ENCODE results near the gene CFAP99.

The CFAP99 gene

DNA sequence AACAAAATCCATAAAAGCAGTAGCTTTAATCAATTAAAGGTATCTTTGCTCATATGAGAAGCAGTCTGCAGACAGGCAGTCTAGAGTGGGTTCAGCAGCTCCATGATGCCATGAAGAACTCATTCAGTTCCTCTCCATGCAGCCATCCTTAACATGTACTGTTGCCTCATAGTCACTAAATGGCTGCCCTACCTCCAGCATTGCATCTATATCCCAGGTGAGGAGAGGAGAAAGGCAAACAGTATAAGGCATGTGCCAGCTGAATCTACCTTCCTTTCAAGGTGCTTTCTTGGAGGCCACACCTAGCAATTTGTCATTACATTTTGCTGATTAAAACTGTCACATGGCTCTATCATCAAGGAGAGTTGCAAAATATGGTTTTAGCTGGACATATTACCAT, 13.2 kb downstream of the CFAP99 start:
- no peak for DNase-seq

DNA sequence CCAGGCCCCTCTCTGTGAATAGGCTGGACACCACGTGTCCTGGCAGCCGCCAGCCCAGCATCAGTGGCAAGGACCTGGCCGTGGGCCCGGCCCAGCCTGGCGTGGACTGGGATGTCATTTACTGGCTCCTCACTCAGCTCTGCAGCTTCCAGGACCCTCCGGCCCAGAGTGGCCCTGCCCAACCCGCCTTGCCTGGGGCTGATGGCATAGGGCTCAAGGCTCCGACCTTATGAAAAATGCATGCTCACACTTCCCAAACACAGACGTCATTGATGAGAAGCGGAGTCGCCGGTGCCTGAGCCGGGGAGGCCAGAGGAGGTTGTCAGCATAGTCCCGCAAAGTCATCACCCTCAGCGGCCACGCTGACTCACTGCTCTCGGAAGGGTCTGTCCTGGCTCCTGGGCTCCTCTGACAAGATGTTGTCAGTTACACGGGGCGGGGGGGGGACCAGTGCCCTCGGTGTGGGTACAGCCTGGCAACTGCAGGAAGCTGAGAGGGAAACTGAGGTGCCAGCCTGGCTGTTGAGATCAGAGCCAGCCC, 14.3 kb downstream of the CFAP99 start:
- DNase-seq, result no peak

- no peak for DNase-seq
Observed at GRCh38 chr4:2433609-2434350, 15.0 kb downstream of the CFAP99 start.

DNA sequence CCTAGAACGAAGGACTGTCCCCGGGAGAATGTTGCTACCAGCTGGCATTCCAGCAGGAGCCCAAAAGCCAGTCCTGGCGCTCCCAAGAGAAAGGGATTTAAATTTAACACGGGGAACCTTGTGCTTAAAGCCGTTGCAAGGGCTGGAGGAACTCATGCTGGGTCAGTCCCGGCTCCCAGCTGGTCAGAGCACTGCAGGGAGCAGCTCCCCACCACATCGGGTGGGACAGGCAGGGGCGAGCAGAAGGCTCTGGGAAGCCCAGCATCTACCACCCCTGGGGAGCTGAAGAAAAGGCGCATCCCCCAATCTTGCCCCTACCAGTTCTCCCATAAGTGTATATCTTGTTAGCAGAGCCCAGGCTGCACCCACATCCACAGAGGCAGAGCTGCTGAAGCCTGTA, 15.7 kb downstream of the CFAP99 start:
- DNase-seq, result no peak

DNA sequence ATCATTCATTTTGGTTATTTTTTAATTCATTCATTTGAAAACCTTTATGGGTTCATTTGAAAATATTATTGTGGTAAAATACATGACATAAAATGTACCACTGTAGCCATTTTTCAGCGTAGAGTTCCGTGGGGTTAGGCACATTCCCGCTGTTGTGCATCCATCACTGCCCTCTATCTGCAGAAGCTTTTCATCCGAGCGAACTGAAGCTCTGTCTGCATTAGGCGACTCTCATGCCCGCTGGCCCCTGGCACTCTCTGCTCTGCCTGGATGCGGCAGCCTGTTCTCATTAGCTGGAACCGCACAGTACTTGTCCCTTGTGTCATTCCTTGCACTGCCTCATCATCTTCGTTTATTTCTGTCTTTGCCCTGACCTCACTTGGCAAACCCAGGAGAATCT, 17.5 kb downstream of the CFAP99 start:
- no peak for DNase-seq

DNA sequence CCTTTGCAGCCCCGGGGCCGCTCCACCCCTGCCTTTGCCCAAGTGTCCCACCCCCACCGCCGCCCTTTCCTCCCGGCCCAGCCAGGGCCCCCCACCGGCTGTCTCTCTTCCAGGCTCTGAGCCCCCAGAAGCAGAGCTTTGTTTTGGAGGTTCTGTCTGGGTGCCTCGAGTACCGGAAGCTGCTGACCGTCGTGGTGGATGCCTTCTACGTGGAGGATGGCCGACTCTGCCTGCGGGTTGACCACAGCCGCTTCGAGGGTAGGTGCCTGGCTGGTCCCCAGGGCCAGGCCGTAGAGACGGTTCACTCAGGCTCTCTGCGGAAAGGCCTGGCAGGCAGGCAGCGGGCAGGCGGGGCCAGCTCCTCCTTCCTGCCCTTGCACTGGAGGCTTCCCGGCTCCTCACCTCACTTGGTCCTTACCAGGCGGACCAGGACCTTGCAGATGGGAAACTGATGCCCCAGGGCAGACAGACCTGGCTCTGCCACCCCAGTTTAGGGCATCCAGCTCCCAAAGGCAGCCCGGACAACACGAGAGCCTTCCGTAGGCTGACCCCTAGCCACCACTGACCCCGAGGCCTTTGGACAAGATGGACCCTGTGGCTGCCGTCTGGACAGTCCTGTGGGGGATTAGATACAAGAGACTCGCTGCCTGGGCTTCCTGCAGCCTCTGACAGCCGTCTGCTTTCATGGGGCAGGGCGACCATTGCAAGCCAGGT, 18.2 kb downstream of the CFAP99 start:
- no peak for DNase-seq

DNA sequence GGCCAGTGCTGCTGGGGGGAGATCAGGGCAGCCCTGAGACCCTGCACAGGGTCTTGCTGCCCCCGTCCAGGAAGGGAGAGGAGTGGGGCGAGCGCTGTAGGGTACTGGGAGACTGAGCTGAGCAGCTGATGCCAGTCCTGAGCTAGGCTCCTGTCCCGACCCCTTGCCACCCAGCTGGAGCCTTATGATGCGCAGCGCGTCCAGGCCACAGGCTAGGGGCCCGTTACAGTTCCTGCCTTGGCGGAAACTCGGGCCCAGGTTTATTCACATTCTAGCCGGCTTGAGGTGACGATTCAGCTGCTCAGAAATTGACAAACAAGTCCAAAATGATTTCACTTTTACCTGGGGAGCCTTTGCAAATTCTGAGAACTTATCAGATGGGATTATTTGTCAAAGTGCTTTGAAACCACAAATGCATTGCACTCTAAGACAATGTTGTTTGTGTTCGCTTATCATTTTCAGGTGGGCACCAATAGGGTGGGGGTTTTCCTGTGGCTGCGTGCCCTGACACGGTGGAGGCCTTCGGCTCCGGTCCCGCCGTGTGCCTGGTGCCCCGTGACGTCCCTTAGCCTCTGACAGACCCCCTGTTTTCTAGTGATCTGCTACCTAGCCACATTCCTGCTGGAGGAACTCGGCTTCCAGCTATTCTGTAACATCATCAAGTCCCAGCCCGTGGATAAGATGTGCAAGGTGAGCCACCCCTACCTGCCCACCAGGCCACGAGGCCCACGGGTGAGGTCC, 18.9 kb downstream of the CFAP99 start:
- no peak for DNase-seq

DNA sequence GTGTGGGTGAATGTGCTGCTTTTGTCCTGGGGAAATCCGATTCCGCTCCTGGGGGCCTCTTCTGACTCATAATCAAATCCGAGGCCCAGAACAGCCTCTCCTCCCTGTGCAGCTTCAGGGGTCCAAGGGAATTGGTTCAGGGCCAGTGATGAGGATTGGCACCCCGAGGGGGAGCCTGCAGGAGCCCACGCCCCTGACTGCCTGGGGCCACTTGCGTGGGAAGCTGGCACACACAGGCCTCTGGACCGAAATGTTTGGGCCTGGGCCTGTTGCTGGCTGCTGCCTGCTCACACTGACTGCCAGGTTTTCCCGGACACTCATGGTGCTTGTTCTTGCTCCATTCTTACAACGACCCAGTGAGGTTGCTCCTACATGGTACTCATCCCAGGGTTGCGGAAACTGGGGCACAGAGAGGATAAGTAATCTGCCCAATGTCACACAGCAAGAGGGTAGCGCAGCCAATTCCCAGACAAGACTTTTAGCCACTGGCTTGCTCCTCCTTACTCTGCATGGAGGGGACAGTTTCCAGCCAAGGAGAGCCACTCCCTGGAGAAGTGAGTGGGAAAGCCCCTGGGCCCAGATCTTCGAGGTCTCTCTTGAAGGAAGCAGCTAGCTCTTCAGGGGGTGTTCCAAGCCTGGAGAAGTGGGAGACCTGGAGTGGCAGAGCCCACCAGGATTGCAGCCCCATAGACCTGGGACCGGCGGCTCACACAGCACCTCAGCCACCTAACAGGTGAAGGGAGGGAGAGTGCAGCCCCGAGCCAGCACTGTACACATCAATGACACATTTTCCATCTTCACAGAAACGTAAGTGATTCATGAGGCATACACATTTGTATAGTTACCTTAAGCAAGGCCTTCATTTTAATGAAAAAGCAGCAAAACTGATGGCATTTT, 20.3 kb downstream of the CFAP99 start:
- no peak for DNase-seq

DNA sequence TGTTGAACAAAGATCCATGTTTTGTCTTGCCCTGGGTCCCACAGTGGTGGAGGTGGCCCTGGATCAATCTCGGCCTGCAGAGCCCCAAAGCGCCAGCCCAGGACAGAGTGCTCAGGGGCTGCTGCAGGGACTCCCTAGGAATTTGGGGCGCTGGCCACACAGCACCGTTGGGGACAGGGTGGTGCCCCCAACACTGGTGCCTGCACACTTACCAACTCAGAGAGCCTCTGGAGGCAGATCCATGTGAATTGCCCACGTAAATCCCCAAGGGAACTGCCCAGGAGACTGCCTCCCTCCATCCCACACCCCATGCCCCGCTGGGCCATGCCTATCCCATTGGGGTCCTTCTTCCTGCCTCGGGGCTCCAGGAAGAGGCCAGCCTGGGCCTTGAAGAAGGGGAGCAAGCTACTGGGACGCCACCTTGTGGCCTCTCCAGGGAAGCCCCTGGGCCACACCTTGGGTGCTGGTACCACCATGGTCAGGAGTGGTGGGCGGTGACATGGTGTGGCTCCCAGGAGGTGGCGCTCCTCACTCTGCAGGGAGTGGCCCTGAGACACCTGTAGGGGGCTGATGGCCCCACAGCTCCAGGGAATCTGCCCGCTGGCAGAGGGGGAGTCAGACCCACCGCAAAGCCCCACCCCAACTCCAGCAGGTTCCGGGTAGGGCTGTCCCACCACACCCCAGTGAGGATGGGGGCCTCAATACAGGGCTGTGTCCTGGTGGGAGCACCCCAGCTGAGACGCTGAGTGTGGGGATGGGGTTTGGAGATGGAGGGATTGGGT, 22.8 kb downstream of the CFAP99 start:
- peak; percentile 60 for DNase-seq

DNA sequence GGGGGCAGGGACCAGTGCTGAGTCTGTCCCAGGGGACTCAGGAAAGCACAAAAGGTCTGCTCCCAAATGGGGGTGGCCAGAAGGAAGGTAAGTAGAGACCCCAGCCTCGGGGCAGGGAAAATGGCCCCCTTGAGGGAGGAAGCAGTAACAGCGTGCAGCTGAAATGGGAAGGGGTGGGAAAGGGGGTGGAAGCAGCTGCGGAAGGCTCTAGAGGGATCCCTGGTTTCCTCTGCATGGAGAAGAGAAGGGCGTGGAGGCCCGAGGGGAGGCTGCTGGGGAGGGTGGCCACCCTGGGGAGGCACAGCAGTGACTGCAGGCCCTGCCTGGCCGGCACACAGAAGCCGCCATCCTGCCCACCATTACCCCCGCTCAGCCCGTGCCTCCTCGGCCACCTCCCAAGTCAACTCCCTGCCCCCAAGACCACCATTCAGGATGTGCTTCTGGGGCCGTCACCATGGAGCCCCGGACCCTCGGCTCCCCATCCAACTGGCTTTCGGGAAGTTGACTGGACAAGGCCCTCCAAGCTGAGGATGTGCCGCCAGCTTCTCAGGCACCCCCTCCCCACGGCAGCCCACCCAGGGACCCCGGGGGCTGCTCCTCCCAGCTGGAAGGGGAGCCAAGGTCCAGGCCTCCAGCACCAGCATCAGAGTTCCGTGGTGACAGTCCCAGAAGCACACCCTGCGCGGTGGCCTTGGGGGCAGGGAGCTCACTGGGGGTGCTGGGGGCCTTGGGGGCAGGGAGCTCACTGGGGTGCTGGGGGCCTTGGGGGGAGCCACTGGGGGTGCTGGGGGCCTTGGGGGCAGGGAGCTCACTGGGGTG, 23.6 kb downstream of the CFAP99 start:
- DNase-seq, result no peak

DNA sequence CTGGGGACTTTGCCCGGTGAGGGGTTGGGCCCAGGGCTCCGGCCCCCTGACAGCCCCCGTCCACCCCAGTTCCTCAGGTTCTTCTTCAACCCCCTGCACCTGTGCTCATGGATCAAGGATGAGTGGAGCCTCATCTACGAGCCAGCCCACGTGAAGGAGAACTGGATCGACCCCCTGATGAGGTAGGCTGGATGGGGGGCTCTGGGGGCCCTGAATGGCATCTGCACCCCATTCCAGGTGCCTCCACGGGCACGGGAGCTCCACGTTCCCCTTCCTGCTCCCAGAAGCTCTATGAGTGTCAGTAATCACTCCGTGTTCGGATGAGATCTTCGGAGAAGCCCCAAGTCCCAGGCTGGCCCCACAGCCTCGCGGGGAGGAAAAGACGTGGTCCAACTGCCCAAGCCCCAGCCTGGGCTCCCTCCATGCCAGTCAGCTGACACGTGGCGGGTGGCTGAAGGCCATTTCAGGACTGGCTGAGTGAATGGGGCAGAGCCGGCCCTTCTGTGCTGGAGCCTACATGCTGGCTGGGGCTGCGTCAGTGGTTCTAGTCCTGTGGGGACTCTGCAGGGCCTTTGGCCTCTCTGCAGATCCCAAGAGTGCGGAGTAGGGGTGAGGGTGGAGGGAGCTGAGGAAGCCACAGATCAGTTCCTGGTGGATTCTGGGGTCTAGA, 24.4 kb downstream of the CFAP99 start:
- no peak for DNase-seq

- no peak for DNase-seq
Observed at GRCh38 chr4:2443956-2444740, 25.4 kb downstream of the CFAP99 start.

DNA sequence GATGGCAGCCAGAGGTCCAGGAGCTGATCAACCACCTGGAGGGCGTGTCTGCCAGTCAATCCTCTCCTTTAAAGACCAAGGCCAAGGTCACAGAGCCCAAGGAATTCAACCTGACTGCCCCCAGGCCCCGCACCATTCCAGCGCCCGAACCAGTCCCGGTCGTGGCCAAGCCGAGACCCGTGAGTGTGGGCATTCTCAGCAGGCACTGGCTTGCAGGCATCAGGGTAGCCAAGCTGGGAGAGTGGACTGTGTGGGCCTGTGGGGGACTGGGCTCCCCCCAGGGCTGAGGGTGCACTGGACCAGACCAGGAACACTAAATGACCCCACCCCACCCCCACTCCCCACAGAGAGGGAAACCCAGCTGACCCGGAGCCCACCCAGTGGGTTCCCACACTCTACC, 26.4 kb downstream of the CFAP99 start:
- DNase-seq, result no peak

GRCh38 chr4:2445571-2445970, 26.8 kb downstream of the CFAP99 start:
- DNase-seq, result no peak

- no peak for DNase-seq
Observed at GRCh38 chr4:2446656-2447564, 28.2 kb downstream of the CFAP99 start.

- DNase-seq, result no peak
Observed at GRCh38 chr4:2448589-2448988, 29.8 kb downstream of the CFAP99 start.

DNA sequence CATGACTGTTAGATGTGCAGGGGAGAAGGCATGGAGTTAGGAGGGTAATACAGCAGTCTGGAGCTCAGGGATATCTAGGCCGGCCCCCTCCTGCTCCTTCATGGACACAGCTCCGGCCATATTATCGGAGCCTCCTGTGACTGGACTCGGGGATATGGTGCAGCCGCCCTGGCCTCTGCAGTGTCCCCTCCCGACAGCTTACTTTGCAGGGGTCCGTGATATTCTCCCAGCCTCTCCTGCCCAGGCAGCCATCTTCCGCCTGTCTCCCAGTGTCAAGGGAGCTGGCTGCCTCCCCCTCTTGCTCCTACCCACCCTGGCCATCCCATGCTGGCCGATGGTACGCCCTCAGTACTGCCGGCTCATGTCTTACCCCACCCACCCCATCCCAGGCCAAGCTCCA, 30.3 kb downstream of the CFAP99 start:
- DNase-seq, result no peak
